ENCODE results near the gene LCE1F.

The LCE1F gene, protein sequence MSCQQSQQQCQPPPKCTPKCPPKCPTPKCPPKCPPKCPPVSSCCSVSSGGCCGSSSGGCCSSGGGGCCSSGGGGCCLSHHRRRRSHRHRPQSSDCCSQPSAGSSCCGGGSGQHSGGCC

DNA sequence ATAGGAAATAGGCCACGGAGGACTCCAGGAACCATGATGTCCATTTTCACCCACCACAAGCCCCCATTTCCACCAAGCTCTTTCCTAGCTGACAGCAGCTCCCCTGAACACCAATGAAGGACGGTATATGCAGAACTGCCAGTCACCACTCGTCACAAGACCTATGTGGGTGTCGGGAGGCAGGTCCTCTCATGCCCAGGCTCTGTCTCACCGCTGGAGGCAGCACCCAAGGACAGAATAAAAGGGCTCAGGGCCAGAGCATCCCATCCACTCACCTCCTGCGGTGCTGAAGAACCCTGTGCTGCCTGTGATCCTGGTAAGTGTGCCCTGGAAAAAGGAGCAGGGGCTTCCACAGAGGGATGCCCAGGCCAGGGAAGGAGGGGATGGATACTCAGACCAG is at the start of gene LCE1F:
LCE1F (plus strand) TSS at position 266 of the 400 bp plus-strand sequence. CDS start 1,232 bp downstream, outside the sequence.
- no peak for DNase-seq

DNA sequence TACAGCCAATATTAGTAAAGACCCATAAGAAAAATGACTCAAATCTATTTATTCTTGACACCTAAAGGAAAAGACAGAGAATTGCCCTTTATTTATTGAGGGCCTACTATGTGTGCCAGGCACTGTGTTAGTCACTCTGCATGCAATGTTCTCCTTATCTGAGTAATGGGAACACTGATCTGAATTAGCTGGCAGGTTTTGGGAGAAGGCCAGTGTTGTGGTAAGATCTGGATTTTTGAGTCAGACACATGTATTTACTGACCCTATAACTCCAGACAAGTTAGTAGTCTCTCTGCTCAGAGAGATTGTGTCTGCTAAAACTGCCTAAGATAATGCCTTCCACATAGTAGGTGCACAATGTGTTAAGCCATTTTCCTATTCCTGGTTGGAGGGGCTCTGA is 49.7 kb upstream of the LCE1F start:
- DNase-seq, result no peak

DNA sequence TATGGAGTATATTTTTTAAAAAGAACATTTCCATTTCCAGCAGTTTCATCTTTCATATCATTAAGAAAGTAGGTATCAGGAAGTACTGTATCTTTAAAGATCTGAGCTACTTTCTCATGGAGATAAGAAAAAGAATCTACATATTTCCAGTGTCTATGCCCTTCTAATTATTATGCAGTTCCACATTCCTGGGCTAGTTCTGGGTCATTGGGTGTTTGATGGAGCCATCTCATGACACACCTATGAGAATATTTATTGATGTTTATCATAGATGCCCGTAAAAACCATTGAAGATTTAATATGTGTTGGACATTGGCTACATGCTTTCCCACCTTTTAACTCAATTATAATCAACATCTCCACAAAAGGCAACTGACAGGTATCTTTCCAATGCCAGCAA is 46.0 kb upstream of the LCE1F start:
- no peak for DNase-seq

DNA sequence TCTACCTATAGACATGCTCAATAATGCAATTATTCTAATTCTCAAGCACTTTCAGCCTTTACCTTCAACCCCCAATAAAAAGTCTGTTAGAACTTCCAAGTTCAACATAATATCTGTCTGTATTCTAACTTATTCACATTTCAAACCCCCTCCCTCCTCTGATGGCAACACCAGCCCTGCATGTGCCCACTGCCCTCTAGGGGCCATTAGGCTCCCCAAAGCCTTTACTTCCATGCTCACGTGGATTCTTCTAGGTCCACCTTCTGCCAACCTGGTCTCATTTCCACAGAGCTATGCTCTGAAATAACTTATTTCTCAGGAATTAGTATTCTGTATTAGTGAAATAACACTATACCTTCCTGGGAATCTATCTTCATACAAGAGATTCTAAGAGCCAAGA is 39.3 kb upstream of the LCE1F start:
- DNase-seq, result no peak

DNA sequence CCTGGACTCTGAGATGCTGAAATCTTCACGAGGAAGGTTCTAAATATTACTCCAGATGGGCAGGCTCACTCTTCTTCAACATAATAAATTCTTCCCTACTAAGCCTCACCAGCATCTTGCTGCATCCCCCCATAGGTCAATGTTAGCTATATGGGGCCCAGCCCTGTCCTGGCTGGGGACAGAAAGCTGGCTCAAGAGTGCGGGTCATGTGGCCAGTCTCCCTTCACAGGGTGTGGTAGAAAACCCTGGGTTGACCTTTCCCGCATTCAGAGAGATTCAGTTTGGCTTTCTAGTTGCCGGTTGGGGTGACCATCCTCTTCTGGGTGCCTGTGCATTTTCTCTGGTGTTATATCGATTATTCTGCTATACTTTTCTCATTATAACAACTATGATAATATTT is 36.9 kb upstream of the LCE1F start:
- no peak for DNase-seq

DNA sequence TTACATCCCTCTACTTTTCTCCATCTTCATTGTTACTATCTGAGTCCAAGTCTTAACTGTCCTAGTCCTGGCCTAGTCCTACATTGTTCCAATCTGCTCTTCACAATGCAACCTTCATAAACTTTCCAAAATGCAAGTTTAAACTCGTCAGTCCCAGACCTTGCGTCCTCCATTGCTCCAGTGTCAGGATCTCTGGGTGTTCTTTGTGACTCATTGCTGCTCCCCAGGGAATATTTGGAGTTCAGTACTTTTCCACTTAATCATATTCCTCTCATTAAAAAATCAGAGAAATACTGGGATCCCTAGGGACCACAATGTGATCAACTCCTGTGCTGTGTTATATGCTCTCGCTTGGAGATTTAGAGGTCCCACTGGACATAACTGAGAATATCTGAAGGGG is 35.1 kb upstream of the LCE1F start:
- DNase-seq, result no peak

DNA sequence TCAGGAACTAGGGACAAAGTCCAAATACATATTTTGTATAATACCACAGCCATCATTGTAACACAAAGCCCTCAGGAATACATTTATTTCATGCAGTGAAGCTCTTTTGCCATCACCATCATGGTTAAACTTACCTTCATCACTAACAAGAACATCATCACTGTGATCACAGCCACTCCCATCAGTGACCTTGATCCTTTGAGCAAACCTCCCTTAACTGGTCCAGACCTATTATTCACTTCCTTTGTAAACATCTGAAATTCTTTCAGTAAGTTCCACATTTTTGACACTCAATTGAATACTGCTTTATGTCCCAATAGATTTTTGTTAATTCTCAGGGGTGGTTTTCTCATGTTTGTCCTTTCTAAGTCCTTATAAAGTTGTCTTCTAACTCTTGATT is 33.3 kb upstream of the LCE1F start:
- DNase-seq, result no peak

DNA sequence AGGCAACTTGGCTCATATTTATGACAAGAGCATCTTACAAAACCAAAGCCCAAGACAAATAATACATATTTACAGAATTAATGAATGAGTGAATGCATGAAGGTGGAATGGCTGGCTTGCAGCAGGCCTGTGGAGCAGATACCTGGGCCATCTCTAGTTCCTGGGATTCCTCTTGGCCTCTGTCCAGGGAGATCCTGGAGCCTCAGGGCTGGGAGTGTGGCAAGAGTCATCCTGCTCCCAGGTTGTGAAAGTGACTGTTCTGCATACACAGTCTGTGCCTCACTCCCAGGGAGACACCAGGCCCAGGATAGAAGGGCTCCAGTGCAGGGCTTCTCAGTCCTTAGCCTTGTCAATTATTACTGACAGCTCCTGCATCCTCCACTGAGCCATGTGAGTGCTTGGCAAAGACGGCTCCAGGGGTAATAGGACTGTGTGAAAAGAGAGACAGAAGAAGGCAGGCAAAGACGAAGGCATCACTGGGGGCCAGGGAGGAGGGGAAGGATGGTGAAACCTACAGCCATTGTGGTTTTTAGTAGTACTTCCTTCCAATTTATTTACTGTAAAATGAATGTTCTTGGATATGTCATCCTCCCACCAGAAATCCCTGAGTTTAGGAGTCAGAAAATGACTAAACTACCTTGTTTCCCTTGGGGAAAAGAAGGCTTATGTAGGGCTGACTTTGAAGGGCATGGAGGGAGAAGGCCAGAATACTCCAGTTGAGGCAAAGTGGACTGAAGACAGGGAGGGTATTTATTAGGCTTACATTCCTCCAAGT is 31.4 kb upstream of the LCE1F start:
- DNase-seq, result no peak

DNA sequence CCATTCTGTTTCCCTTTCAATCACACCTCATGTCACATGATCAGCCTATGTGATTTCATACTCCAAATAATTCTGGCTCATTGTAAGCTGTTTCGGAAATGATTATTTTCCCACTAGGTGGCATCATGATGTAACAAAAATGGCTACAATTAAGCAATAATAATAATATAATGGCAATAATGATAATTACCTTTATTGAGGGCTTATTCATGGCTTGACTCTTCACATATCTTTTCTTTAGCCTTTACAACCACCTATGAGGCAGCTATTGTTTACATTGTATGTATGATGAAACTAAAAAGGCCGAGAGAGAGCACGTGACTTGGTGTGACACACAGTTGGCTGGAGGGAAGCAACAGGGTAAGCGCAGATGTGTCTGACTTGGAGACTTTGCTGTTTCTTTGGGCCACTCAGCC is 29.6 kb upstream of the LCE1F start:
- no peak for DNase-seq

DNA sequence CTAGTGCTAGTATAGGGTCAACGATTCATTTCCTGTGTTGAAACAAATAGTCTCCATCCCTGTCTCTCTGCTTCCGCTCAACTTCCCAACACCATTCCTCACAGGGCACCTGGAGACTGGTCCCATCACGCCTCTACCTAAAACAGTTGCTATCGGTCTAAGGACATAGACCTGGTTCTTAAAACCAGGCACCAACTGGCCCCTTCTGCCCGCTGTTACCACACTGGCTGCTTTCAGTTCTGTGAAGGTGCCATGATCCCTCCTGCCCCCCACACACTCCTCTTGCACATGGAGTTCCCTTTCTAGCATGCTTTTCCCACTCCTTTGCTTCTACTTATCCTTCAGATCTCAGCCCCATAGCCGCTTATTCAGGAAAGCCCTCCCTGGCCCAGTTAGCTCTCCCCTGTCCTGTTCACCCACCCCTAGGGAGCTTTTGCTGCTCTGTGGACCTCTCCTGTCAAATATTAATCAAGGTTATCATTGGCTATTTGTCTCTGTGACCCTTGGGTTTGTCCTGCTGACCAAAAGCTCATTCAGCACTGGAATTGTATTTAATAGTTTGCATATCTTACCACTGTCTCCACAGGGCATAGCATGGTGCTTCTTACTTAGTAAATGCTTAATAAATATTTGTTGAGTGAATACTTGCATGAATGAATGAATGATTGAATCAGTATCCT is 29.0 kb upstream of the LCE1F start:
- DNase-seq, result no peak

DNA sequence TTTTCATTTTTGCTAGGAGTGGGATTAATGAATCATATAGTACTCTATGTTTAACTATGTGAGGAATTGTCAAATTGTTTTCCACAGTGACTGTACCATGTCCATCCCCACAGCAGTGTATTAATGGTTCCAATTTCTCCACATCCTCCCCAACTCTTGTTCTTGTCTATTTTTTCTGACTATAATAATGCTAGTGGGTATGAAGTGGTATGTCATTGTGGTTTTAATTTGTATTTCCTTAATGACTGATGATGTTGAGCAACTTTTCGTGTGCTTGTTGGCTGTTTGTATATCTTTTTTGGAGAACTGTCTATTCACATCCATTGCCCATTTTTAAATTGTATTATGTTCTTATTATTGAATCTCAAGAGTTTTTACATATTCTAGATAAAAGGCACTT is 27.1 kb upstream of the LCE1F start:
- DNase-seq, result no peak

DNA sequence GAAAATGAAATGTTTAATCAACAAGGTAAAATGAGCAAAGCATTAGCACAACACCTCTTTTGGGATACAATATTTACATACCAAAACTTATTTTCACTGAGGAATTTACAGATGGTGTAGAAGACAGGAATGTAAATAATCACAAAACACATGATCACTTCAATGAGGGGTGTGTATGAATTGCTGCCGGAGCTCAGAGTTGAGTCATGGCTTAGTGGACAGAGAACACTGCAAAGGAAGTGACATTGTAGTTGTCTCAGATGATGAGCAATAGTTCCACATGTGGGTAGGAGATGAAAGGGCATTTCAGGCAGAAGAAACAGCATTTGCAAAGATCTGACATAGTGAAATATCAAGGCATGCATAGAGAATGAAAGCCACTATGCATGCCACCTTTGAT is 22.7 kb upstream of the LCE1F start:
- DNase-seq, result peak; percentile 15

DNA sequence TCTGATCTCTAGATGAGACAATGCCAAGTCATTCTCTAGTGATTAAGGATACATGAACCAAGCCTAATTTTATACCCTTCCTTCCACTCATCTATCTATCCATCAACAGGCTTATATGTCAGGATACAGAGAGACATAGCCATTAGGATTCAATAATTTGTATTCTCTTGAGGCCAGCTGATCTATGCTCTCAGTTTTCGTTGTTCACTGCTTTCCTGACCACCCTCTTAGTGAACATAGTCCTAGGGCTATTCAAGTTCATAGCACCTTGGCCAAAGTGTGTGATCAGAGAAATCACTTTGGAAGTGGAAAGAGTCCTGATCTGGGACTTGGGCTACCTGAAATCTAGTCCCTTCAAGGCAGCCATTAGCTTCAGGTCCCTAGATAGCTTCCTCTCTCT is 21.4 kb upstream of the LCE1F start:
- no peak for DNase-seq

DNA sequence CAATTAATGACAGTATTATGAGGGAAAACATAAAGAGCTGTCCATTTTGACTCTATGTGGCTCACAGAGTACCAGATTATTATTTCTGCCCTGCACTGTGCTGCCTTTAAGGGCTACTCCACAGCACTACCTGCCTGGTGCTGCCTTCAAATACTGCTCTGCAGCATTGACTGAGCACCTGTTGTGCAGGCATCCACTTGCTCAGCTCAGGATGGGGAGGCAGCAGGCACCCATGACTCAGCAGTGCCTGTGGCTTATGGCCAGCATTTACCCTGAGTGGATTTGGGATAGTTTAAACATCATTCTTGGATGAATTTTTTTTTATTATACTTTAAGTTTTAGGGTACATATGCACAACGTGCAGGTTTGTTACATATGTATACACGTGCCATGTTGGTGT is 18.1 kb upstream of the LCE1F start:
- no peak for DNase-seq

DNA sequence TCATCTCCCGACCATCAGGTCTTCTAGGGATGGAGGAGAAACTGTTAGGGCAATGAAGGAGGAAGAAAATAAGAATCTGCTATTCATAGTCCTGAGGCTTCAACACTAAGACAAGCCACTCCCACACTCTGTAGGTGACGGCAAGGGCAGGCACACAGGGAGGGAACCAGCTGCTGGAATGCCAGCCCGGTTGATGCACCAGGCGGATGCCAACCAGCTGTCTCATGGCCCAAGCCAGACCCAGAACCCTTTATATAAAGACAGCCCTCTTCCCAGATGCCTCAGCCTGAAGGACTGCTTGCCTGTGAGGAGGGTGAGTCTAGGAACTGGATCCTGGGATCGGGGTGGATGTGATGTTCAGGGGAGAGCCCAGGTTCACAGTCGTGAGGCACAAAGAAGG is 17.2 kb upstream of the LCE1F start, which contains the start of gene KPRP:
KPRP (plus strand) TSS at position 279 of the 400 bp plus-strand sequence. CDS start 1,564 bp downstream, outside the sequence.
- no peak for DNase-seq

DNA sequence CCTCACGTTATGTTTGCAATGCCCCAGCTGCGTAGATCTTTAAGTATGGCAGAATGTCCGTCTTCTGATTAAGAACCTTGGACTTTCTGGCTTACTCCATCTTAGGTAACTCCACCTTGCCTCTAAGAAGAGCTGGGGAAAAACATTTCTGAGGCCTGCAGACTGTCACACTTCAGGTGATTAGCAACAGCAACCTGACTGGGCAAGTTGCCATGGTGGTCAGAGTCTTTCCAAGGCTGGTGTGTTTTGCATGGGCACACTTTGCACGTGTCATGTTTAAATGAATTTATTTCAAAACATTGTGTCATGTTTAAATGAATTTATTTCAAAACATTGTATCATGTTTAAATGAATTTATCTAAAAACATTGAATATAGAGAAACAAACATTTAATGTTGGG is 16.3 kb upstream of the LCE1F start:
- no peak for DNase-seq

DNA sequence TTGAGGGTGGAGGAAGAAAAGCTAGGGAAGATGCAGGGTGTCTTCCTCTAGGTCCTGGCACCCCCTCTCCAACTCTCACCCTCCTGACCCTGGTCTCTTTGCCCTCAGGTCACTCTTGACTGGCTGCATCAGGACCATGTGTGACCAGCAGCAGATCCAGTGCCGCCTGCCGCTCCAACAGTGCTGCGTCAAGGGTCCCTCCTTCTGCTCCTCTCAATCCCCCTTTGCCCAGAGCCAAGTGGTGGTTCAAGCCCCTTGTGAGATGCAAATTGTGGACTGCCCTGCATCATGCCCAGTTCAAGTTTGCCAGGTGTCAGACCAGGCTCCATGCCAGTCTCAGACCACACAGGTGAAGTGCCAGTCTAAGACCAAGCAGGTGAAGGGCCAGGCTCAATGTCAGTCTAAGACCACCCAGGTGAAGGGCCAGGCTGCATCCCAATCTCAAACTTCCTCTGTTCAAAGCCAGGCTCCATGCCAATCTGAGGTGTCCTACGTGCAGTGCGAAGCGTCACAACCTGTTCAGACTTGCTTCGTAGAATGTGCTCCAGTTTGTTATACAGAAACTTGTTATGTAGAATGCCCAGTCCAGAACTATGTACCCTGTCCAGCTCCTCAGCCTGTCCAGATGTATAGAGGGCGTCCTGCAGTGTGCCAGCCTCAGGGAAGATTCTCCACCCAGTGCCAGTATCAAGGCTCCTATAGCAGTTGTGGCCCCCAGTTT is 15.3 kb upstream of the LCE1F start:
- DNase-seq, result no peak

DNA sequence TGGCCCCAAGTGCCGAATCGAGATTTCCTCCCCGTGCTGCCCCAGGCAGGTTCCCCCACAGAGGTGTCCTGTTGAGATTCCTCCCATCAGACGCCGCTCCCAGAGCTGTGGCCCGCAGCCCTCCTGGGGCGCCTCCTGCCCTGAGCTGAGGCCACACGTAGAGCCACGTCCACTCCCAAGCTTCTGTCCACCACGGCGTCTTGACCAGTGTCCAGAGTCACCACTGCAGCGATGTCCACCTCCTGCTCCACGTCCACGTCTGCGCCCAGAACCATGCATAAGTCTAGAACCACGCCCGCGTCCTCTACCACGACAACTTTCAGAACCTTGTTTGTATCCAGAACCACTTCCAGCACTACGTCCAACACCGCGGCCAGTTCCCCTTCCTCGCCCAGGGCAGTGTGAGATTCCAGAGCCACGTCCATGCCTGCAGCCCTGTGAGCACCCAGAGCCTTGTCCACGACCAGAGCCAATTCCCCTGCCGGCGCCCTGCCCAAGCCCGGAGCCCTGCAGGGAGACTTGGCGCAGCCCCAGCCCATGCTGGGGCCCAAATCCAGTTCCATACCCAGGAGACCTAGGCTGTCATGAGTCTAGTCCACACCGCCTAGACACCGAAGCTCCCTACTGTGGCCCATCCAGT is 14.3 kb upstream of the LCE1F start:
- DNase-seq, result no peak

DNA sequence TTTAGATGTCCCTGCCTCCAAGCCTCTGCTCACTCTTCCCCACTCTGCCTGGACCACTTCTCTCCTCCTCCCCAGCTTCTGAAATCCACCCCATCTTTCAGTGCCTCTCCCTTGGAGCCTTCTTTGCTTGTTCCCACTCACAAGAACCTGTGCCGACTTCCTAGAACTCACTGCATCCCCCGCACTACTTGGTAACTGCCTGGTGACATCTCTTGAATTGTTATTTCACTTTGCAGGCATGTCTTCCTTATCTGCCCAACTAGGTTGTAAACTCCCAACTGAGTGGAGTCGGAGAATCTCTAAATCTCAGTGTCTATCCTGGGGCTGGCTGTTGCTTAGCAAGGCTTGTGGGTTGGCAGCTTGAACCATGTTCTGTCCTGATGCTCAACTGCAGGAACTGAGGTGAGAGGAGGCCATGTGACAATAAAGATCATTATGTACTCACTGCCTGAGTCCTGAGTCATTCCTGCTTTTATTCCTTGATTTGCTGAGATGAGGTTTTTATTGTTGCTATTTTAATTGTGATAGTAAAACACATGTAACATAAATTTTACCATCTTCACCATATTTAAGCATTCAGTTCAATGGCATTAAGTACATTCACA is 13.2 kb upstream of the LCE1F start:
- no peak for DNase-seq

DNA sequence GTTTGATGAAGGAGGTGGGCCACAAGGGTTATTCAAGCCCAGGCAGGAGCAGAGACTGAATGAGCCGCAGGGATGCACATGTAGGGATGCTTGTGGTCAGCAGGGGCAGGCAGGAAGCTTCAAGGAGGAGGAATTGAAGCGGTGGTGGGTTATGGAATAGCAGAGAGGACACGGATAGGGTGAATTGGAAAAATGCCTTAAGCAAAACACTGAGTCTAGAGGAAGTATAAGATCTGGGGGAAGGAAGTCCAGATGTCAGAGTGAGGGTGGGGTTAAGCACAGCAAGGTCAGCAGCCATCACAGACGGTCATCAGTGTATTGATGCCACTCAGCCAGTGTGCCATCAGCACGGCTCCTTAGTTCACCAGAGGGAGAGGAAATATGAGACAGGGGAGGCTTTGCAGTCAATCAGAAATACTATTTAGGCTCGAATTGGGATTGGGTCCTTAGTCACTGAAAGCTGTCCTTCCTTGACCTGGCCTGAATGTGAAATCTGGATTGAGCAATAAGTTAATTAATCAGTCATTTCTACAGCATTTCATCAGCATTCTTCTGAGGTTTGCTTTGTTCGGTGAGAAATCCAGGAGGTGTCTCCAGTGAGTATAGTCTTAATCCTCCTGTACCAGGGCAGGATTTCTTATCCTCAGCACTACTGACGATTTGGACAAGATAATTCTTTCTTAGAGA is 6.0 kb upstream of the LCE1F start:
- no peak for DNase-seq

DNA sequence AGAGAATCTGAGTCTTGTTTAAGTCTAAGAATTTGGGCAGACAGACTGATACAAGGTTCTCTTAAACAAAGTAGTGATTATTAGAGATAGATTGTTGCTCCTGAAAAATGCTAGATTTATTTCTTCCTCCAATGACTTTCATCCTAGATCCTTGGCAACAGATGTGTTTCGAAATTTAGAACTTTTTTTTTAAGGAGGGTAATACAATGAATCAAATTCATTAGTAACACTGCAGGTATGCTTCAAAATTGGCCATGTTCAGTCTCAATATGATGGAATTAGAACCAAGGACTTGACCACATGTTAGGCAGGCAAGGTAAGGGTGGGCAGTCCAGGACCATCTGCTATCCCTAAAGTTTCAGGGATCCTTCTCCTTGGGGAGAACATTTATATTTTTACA is 4.5 kb upstream of the LCE1F start:
- DNase-seq, result no peak

DNA sequence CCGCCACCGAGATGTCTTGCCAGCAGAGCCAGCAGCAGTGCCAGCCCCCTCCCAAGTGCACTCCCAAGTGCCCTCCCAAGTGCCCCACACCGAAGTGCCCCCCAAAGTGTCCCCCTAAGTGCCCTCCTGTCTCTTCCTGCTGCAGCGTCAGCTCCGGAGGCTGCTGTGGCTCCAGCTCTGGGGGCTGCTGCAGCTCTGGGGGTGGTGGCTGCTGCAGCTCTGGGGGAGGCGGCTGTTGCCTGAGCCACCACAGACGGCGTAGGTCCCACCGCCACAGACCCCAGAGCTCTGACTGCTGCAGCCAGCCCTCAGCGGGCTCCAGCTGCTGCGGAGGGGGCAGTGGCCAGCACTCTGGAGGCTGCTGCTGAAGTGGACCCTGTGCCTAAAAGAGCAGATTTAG is 1.4 kb downstream of the LCE1F start:
- no peak for DNase-seq

All from NK-92 treated with Interleukin-12 subunit alpha and Interleukin-12 subunit beta, amount 100 ng/mL, for 24 hours (cell line).